Activated CD8-positive, alpha-beta T cell treated with anti-CD3 and anti-CD28 coated beads for 36 hours (primary cell): ENCODE data around the gene TNIK. TPM values are rescaled to one million over a fixed set of nuclear protein-coding genes. Genes with fewer than 3 reads are reported as not detected.
A peak's percentile ranks its signal among the peaks of the same experiment; 100 is the strongest.

ENCODE experiments used
- ATAC-seq: fragments of 200-7000 bp; cut with Tn5 transposase; one replicate; pipeline ENCODE4 v1.10.0; 2021; ENCODE audit warnings: mild to moderate bottlenecking, moderate library complexity
- CTCF ChIA-PET: fragments of 350-600 bp; sonication (Branson Sonifier 250); formaldehyde crosslinking; loops from one replicate; lab custom pipeline; 2021; ENCODE audit warnings: antibody characterized with exemption; lab: Charles Lee
- POLR2A ChIA-PET: fragments of 350-600 bp; sonication (Branson Sonifier 250); formaldehyde crosslinking; loops from one replicate; lab custom pipeline; 2021; ENCODE audit warnings: antibody characterized with exemption; lab: Charles Lee
- DNase-seq: peaks from one replicate; pipeline ENCODE4 v3.0.0-alpha.2; 2020
- H3K27ac Mint-ChIP-seq: one replicate; pipeline ENCODE4 v1.8.0; 2021; ENCODE audit warnings: mild to moderate bottlenecking, mixed read lengths
- H3K27me3 Mint-ChIP-seq: one replicate; pipeline ENCODE4 v1.8.0; 2021; ENCODE audit warnings: mixed read lengths
- H3K36me3 Mint-ChIP-seq: one replicate; pipeline ENCODE4 v1.8.0; 2021; ENCODE audit warnings: low read depth, mixed read lengths
- H3K4me1 Mint-ChIP-seq: one replicate; pipeline ENCODE4 v1.8.0; 2021; ENCODE audit warnings: low read depth, mixed read lengths
- H3K4me3 Mint-ChIP-seq: one replicate; pipeline ENCODE4 v1.8.0; 2021; ENCODE audit warnings: mild to moderate bottlenecking, moderate library complexity, mixed read lengths
- H3K9me3 Mint-ChIP-seq: one replicate; pipeline ENCODE4 v1.8.0; 2021; ENCODE audit warnings: mixed read lengths
- intact Hi-C: fragments of 100-400 bp; cut with micrococcal nuclease; formaldehyde crosslinking; loops from one replicate; pipeline ENCODE4 v1.10.0; 2022
- total RNA-seq, 2 experiments: library from RNA; stranded (reverse); gene quantifications; one replicate each; pipeline ENCODE4 v1.2.3, GENCODE V29; 2021
- TF ChIP-seq, protein P1 (sequence below): fragments of 200-600 bp; IDR thresholded peaks from one replicate; pipeline ENCODE4 v1.8.0; 2022; ENCODE audit warnings: antibody characterized with exemption, mild to moderate bottlenecking

TNIK gene
- total RNA-seq, 2 experiments from 2014 or later, result 25.1 to 28.8 TPM

DNA sequence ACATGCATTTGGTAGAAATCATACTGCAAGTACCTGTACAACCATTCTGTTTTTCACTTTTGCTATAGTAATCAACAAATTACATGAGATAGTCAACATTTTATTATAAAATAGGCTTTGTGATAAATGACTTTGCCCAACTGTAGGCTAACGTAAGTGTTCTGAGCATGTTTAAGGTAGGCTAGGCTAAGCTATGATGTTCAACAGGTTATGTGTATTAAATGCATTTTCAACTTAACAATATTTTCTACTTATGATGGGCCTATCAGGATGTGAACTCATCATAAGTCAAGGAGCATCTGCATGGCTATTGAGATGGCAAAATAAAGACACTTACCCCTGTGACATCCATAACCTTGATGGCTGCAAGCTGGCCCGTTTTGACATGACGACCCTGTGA lies 232.4 kb downstream of the TNIK start:
- no peak overlapping the region for H3K27ac Mint-ChIP-seq
- ATAC-seq, result no peak
- CTCF ChIA-PET, result no interaction called here
- peaks cover 30% of the 10 kb centered on the region for H3K36me3 Mint-ChIP-seq
- TF ChIP-seq, protein P1, sequence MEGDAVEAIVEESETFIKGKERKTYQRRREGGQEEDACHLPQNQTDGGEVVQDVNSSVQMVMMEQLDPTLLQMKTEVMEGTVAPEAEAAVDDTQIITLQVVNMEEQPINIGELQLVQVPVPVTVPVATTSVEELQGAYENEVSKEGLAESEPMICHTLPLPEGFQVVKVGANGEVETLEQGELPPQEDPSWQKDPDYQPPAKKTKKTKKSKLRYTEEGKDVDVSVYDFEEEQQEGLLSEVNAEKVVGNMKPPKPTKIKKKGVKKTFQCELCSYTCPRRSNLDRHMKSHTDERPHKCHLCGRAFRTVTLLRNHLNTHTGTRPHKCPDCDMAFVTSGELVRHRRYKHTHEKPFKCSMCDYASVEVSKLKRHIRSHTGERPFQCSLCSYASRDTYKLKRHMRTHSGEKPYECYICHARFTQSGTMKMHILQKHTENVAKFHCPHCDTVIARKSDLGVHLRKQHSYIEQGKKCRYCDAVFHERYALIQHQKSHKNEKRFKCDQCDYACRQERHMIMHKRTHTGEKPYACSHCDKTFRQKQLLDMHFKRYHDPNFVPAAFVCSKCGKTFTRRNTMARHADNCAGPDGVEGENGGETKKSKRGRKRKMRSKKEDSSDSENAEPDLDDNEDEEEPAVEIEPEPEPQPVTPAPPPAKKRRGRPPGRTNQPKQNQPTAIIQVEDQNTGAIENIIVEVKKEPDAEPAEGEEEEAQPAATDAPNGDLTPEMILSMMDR, result no peak
- H3K27me3 Mint-ChIP-seq, result no peaks in the 10 kb centered on the region
- H3K9me3 Mint-ChIP-seq, result peaks cover 14% of the 10 kb centered on the region
- no peak for DNase-seq
- H3K4me3 Mint-ChIP-seq, result no peak overlapping the region
- intact Hi-C loops, result no loop called here
- POLR2A ChIA-PET, result no interaction called here
- H3K4me1 Mint-ChIP-seq, result peaks cover 57% of the 10 kb centered on the region

DNA sequence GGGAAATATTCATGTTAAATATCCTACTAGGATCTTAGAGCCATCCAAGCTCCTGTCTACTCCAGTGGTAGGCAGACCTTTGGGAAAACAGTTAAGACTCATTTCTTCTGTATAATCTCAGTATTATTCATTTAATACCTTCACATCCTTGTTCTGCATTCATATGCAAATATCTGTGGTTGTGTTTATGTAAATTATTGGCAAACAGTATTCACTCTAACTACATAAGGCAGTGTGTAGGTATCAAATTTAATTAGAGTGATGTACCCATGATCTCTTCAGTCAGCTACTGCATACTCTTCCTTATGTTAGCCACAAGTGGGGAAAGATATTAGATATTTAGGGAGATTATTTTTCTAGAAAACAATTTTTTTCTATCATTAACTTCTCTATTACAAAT lies 232.8 kb downstream of the TNIK start:
- no peak for ATAC-seq
- peaks cover 30% of the 10 kb centered on the region for H3K36me3 Mint-ChIP-seq
- H3K27ac Mint-ChIP-seq, result no peak overlapping the region
- ChIA-PET CTCF (no interaction called here), POLR2A (interaction anchor here (0.6 kb wide), 1 partner anchor 96 kb away, joined by 4 read pairs; no protein-coding TSS in a partner anchor)
- no peak overlapping the region for H3K4me3 Mint-ChIP-seq
- TF ChIP-seq, protein P1, result no peak
- peaks cover 54% of the 10 kb centered on the region for H3K4me1 Mint-ChIP-seq
- intact Hi-C loops, result no loop called here
- H3K27me3 Mint-ChIP-seq, result no peaks in the 10 kb centered on the region
- DNase-seq, result no peak
- peaks cover 14% of the 10 kb centered on the region for H3K9me3 Mint-ChIP-seq

DNA sequence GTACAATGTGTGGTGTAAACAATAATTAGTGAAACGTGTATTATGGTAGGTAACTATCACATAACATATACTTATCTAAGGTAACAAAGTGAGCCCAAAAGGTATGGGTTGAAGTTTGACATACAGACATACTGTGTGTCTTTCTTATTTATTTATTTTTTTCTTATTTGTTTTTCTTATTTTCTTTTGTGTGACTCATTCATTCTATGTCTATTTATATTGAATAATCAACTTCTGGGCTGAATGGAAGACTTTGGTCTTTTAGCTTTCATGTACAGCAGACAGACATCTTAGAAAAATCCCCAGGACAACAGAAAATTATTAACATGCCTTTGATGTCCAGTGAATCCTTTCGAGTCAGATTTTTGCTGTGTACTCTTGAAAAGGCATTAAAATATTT lies 233.4 kb downstream of the TNIK start:
- intact Hi-C loops, result no loop called here
- H3K27ac Mint-ChIP-seq, result no peak overlapping the region
- ChIA-PET CTCF (no interaction called here), POLR2A (interaction anchor here (0.6 kb wide), 1 partner anchor 97 kb away, joined by 4 read pairs; no protein-coding TSS in a partner anchor)
- peaks cover 30% of the 10 kb centered on the region for H3K36me3 Mint-ChIP-seq
- DNase-seq (no peak), ATAC-seq (no peak)
- H3K27me3 Mint-ChIP-seq, result no peaks in the 10 kb centered on the region
- peaks cover 54% of the 10 kb centered on the region for H3K4me1 Mint-ChIP-seq
- TF ChIP-seq, protein P1, result no peak
- H3K9me3 Mint-ChIP-seq, result peaks cover 14% of the 10 kb centered on the region
- no peak overlapping the region for H3K4me3 Mint-ChIP-seq

DNA sequence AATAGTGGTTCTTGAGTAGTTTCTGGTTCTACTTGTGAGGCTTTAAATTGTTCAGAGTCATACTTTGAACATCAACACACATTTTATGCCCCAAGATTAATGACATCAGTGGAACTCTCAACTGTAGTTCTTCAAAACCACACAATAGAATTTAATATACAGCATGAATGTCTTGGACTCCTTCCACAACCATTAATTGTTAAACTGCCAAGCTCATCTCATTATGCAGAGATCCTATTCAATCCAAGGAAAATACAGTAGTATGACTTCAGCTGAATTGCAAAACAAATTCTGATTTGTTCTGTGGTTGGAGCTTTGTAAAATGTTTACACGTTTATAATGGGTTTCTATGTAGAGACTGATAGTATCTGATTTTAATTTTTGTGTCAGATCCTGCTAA lies 234.5 kb downstream of the TNIK start:
- intact Hi-C loops, result no loop called here
- peaks cover 50% of the 10 kb centered on the region for H3K4me1 Mint-ChIP-seq
- peaks cover 14% of the 10 kb centered on the region for H3K9me3 Mint-ChIP-seq
- H3K36me3 Mint-ChIP-seq, result peaks cover 30% of the 10 kb centered on the region
- ATAC-seq (no peak), DNase-seq (no peak)
- peak overlapping the region; percentile 64 for H3K27ac Mint-ChIP-seq
- H3K27me3 Mint-ChIP-seq, result no peaks in the 10 kb centered on the region
- POLR2A ChIA-PET, result no interaction called here
- no peak overlapping the region for H3K4me3 Mint-ChIP-seq
- TF ChIP-seq, protein P1, result no peak
- CTCF ChIA-PET, result interaction anchor here (0.9 to 1.3 kb wide), 2 partner anchors 9 to 104 kb away, joined by 3 read pairs; no protein-coding TSS in a partner anchor

DNA sequence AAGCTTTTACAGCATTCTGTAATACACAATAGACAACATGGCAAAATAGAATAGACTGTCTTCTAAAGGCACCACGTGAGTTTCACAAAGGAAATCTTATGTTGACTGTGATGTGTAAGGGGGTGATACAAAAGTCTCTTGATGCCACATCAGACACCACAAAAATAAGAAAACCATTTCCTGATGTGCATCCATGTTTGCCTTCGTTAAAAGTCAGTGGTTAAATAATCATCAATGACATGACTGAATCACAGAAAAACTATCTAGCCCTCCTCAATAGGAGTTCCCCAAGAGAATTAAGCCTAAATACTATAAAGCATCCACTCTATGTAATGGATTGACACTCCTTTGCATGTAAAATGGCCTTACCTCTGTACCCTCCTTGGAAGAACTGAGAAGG lies 235.0 kb downstream of the TNIK start:
- intact Hi-C loops, result no loop called here
- ATAC-seq (peak; percentile 83), DNase-seq (no peak)
- H3K4me3 Mint-ChIP-seq, result no peak overlapping the region
- H3K36me3 Mint-ChIP-seq, result peaks cover 30% of the 10 kb centered on the region
- POLR2A ChIA-PET, result no interaction called here
- H3K27me3 Mint-ChIP-seq, result no peaks in the 10 kb centered on the region
- peak overlapping the region; percentile 64 for H3K27ac Mint-ChIP-seq
- peaks cover 46% of the 10 kb centered on the region for H3K4me1 Mint-ChIP-seq
- peaks cover 14% of the 10 kb centered on the region for H3K9me3 Mint-ChIP-seq
- TF ChIP-seq, protein P1, result no peak
- CTCF ChIA-PET, result interaction anchor here (1.0 to 1.3 kb wide), 2 partner anchors 10 to 21 kb away, joined by 3 read pairs; no protein-coding TSS in a partner anchor
